Smooth muscle cell (in vitro differentiated cells): Measurements from ENCODE around the gene PPM1D. TPM values are rescaled to one million over a fixed set of nuclear protein-coding genes. Genes with fewer than 3 reads are reported as not detected.

Source experiments
- DNase-seq: peaks from one replicate; lab custom pipeline; 2025; ENCODE audit not compliant: unreplicated experiment; lab: John Stamatoyannopoulos, UW
- H2AFZ ChIP-seq: fragments of 200-600 bp; sonication (generic); 2 replicates; pipeline ENCODE4 v1.6.0; 2016; ENCODE audit warnings: antibody characterized with exemption, low read depth, mild to moderate bottlenecking
- H3F3A ChIP-seq: fragments of 200-600 bp; sonication (generic); 2 replicates; pipeline ENCODE4 v1.6.0; 2017; ENCODE audit warnings: antibody characterized with exemption, low read depth
- H3K27ac ChIP-seq: fragments of 200-600 bp; sonication (generic); 2 replicates; pipeline ENCODE4 v1.5.1; 2016; ENCODE audit warnings: low read depth, mild to moderate bottlenecking
- H3K27me3 ChIP-seq: fragments of 200-600 bp; sonication (generic); 2 replicates; pipeline ENCODE4 v1.6.1; 2016; ENCODE audit warnings: low read depth, mild to moderate bottlenecking
- H3K36me3 ChIP-seq: fragments of 200-600 bp; sonication (generic); 2 replicates; pipeline ENCODE4 v1.5.1; 2016; ENCODE audit warnings: low read depth
- H3K4me1 ChIP-seq: fragments of 200-600 bp; sonication (generic); 2 replicates; pipeline ENCODE4 v1.5.1; 2016; ENCODE audit warnings: low read depth
- H3K4me2 ChIP-seq: fragments of 200-600 bp; sonication (generic); 2 replicates; pipeline ENCODE4 v1.6.0; 2016; ENCODE audit warnings: mild to moderate bottlenecking
- H3K4me3 ChIP-seq: fragments of 200-600 bp; sonication (generic); 2 replicates; pipeline ENCODE4 v1.5.1; 2016; ENCODE audit warnings: mild to moderate bottlenecking
- H3K79me2 ChIP-seq: fragments of 200-600 bp; sonication (generic); 2 replicates; pipeline ENCODE4 v1.6.0; 2016; ENCODE audit warnings: low read depth, mild to moderate bottlenecking
- H3K9ac ChIP-seq: fragments of 200-600 bp; sonication (generic); 2 replicates; pipeline ENCODE4 v1.6.0; 2016; ENCODE audit warnings: low read depth
- H3K9me3 ChIP-seq: fragments of 200-600 bp; sonication (generic); replicated peaks from 2 replicates; pipeline ENCODE4 v1.5.1; 2016; ENCODE audit warnings: low read depth
- H4K20me1 ChIP-seq: fragments of 200-600 bp; sonication (generic); 2 replicates; pipeline ENCODE4 v1.6.0; 2016; ENCODE audit warnings: low read depth
- CTCF ChIP-seq: fragments of 200-600 bp; sonication (generic); IDR thresholded peaks from 2 replicates; pipeline ENCODE4 v1.5.1; 2017; ENCODE audit warnings: borderline replicate concordance, mild to moderate bottlenecking, antibody characterized with exemption; ENCODE audit not compliant: insufficient read depth, poor library complexity, severe bottlenecking
- WGBS: methylation state at CpG from one replicate; pipeline ENCODE4 v1.1.7; 2016; ENCODE audit warnings: low lambda C conversion rate; 5-methylcytosine and 5-hydroxymethylcytosine counted together
- polyA plus RNA-seq: library from polyadenylated mRNA; unstranded; fragments of >200 nt; fragmentation: Nextera tagmentation; extraction: Ambion mirVana; gene quantifications from 2 replicates; pipeline ENCODE4 v1.2.1, GENCODE V29; 2016
- total RNA-seq: library from RNA; depleted of rRNA; stranded (reverse); fragments of >200 nt; gene quantifications from 2 replicates; pipeline ENCODE4 v1.2.3, GENCODE V29; 2014

The PPM1D gene
- total and polyA plus RNA-seq, 2 experiments from 2014 or later: 10.0 to 12.9 TPM

GRCh38 chr17:60562421-60562820 is 37.6 kb upstream of the PPM1D start:
- Histone ChIP-seq H3K9ac (no peak overlapping the region), H3K36me3 (no peaks in the 10 kb centered on the region), H3K4me2 (no peak overlapping the region), H2AFZ (no peak overlapping the region), H3K79me2 (no peaks in the 10 kb centered on the region), H4K20me1 (no peaks in the 10 kb centered on the region), H3F3A (no peaks in the 10 kb centered on the region), H3K9me3 (no peaks in the 10 kb centered on the region), H3K27me3 (no peaks in the 10 kb centered on the region), H3K4me1 (no peaks in the 10 kb centered on the region), H3K4me3 (no peak overlapping the region), H3K27ac (no peak overlapping the region)
- 68% methylated on average over 3 of the region's 3 CpGs for WGBS
- no peak for TF ChIP-seq CTCF
- no peak for DNase-seq

DNA sequence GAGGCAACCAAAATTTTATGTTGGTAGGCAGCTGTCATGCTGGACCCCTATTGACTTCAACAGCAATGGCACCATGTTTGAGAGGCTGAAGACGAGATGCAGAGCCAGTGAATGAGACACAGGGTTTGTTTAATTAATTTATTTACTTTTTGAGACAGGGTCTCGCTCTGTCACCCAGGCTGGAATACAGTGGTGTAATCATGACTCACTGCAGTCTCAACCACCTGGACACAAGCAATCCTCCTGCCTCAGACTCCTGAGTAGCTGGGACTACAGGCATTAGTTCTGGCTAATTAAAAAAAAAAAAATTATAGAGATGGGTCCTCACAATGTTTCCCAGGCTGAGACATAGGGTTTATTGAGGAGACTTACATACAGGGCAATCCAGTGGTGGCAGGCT is 36.2 kb upstream of the PPM1D start:
- no peak overlapping the region for H2AFZ ChIP-seq
- H3K79me2 ChIP-seq: no peaks in the 10 kb centered on the region
- 92% methylated on average over 2 of the region's 2 CpGs for WGBS

GRCh38 chr17:60565233-60565632 is 34.8 kb upstream of the PPM1D start:
- Histone ChIP-seq H3K4me2 (no peak overlapping the region), H3K9ac (no peak overlapping the region), H3K79me2 (no peaks in the 10 kb centered on the region), H3K4me3 (no peak overlapping the region), H2AFZ (no peak overlapping the region), H3K36me3 (no peaks in the 10 kb centered on the region), H3K27me3 (no peaks in the 10 kb centered on the region), H3K4me1 (no peaks in the 10 kb centered on the region), H3F3A (no peaks in the 10 kb centered on the region), H4K20me1 (no peaks in the 10 kb centered on the region), H3K9me3 (no peaks in the 10 kb centered on the region), H3K27ac (no peak overlapping the region)
- no peak for DNase-seq
- no peak for TF ChIP-seq CTCF
- WGBS: 93% methylated on average over 6 of the region's 6 CpGs

More for the DNA sequence above, 36.2 kb upstream of the PPM1D start:
- Histone ChIP-seq H3K27ac (no peak overlapping the region), H3K4me3 (no peak overlapping the region), H3K9me3 (no peaks in the 10 kb centered on the region), H3F3A (no peaks in the 10 kb centered on the region), H3K36me3 (no peaks in the 10 kb centered on the region), H3K4me2 (no peak overlapping the region), H3K9ac (no peak overlapping the region), H4K20me1 (no peaks in the 10 kb centered on the region), H3K27me3 (no peaks in the 10 kb centered on the region), H3K4me1 (no peaks in the 10 kb centered on the region)
- no peak for TF ChIP-seq CTCF
- DNase-seq: no peak

DNA sequence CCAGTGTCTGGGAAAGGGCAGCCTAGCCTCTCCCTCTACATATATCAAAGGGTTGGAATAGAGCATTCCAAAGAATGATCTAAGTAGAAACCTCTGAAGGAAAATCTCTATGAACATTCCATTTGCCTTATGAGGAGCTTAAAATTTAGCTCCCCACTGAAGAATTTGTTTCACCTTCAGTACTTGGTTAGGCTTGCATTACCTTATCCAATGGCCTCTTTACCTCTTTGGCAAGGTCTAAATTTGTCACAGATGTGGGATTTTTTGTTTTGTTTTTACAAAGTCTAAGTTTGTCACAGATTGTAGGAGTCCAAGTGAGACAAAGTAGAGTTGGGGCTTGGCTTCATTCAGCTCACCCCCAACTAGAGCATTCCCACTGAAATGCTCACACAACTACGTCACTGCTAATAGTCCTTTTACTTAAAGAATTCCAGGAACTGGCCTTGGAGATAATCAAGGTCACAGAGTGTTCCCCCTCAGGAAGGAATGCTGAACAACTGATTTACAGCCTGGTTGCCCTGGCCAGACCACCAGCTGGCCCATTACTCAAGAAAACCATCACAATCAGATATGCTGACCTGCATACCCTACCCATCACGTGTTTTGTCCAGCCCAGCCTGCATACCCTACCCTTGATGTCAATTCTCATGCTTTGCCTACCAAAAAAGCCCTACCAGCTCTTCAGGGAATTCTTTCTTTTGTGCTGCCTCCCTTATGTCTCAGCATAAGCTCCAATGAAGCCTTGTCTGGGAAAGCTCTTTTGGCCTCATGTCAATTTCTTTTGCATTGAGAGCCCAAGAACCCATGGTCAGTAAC is 26.5 kb upstream of the PPM1D start:
- Histone ChIP-seq H3K79me2 (no peaks in the 10 kb centered on the region), H3K4me1 (no peaks in the 10 kb centered on the region), H2AFZ (peak overlapping the region; percentile 28), H3K9me3 (no peaks in the 10 kb centered on the region), H3K36me3 (no peaks in the 10 kb centered on the region), H3K4me3 (no peak overlapping the region), H3K4me2 (peak overlapping the region; percentile 61), H3F3A (peaks cover 11% of the 10 kb centered on the region), H3K27me3 (no peaks in the 10 kb centered on the region), H3K9ac (peak overlapping the region; percentile 25), H3K27ac (peak overlapping the region; percentile 86), H4K20me1 (no peaks in the 10 kb centered on the region)
- TF ChIP-seq CTCF: peak; percentile 27
- 17% methylated on average over 2 of the region's 2 CpGs for WGBS
- no peak for DNase-seq
